GM18517 (cell line): ENCODE results near the gene FAM187B.

Source experiments
- ATAC-seq: cut with Tn5 transposase; IDR thresholded peaks from one replicate; pipeline ENCODE4 v1.9.1; 2021; ENCODE audit warnings: mild to moderate bottlenecking, moderate library complexity; ENCODE audit not compliant: unreplicated experiment

Gene FAM187B

DNA sequence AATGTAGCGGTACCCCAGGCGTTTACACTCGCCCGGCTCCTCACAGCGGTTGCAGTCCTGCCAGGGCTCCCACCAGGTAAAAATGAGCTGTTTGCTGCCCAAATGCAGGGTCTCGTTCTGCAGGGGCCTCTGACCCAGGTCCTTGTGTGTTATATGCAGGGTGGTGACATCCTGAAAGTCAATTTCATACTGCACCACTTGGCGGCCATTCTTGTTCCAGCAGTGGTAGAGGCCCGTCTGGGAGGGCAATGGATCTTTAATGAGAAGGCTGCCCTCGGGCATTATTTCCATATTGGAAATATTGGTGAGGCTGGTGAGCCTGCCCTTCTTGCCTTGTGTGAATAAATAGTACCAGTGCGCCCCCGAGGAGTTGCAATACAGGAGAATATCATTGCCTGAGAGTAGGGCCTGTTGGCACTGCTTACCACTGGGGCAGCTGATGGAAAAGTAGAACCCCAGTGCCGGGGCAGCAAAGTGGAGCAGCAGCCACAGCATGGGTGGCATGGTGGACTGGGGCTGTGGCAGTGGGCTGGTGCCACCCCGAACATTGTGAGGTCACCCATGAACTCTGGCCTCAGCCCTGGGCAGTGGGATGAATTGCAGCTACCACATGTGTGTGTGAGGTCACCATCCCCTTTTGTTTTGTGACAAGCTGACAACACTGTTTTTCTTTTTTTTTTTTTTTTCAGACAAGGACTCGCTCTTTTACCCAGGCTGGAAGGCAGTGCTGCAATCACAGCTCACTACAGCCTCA, at the start of gene FAM187B:
TSS of gene FAM187B (minus strand) at position 563 of the 754 bp plus-strand sequence. CDS start at position 504, 59 bp downstream.
- no peak for ATAC-seq

DNA sequence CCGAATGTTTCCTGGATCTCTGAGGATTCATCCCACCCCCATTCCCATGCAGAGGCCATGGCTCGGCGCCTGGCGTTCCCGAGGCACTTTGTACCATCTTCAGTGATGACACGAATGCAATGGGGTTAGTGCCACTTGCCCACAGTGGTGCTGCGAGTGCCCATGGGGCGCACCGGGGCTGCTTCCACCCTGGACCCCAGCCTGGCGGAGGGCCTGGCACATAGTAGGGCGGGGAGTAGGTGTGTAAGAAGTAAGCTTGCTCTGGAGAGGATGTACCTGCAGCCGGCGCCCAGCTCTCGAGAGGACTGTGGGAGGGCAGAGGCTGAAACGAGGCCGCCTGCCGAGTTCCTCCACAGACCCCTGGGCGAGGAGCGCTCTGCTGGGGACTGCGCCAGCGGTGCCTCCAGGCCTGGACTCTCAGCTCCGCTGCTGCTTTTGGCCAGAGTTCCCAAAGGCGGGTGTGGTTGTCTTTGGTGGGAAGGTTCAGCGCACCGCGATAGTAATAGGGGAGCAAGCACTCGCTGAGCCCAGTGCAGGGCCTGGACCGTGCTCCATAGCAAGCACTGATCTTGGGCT, 48.3 kb upstream of the FAM187B start:
- ATAC-seq = no peak

DNA sequence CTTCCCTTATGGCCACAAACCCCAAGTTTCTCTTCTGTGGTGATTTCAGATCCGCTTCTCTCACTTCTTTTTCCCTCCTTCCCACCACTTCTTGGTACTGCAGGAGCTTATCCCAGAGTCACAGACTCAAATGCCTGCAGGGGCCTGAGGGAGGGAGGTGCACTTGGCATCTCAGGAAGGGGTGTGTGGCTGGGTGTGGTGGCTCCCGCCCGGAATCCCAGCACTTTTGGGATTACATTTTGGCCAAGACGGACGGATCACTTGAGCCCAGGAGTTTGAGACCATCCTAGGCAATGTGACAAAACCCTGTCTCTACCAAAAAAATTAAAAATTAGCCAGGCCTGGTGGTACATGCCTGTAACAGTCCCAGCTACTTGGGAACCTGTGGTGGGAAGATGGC, 45.8 kb upstream of the FAM187B start:
- ATAC-seq = no peak

DNA sequence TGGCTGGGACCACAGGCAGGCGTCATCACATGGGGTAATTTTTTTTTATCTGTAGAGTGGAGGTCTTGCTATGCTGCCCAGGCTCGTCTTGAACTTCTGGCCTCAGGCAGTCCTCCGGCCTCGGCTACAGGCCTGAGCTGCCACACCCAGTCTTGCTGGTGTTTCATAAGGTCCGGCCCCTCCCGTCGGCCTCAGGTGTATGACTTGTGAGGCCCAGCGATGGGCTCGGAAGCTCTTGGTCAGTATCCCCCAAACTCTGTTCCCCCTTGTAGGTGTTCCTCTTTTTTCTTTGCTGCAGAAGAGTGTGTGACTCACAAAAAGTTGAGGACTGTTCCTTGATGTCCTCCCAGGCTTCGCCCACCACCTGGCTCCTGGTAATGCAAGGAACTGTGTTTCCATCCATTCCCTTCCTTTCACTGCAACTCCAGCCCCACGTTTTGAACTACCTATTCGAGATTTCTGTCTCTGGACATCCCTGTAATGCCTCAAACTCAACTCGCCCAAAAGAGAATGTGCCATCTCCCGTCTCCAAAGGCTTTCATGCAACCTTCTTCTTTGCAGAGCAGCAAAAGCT, 45.2 kb upstream of the FAM187B start:
- ATAC-seq = no peak

- ATAC-seq = no peak
Measured at GRCh38 chr19:35272954-35273649, 44.6 kb upstream of the FAM187B start.

GRCh38 chr19:35272122-35272719, 43.7 kb upstream of the FAM187B start:
- ATAC-seq = no peak

- no peak for ATAC-seq
Measured at GRCh38 chr19:35271546-35271945, 43.0 kb upstream of the FAM187B start.

DNA sequence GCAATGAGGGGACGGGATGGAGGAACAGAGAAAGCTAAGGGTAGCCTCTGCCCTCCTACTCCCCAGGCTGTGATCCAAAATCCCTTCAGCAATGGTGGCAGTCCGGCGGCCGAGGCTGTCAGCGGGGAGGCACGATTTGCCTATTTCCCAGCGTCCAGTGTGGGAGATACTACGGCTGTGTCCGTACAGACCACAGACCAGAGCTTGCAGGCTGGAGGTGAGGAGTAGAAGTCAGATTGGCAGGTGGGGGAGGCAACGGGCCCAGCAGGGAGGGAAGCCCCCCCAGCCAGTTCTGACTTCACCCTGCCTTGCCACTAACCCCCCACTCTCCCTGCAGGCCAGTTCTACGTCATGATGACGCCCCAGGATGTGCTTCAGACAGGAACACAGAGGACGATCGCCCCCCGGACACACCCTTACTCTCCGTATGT, 41.9 kb upstream of the FAM187B start:
- ATAC-seq = no peak

DNA sequence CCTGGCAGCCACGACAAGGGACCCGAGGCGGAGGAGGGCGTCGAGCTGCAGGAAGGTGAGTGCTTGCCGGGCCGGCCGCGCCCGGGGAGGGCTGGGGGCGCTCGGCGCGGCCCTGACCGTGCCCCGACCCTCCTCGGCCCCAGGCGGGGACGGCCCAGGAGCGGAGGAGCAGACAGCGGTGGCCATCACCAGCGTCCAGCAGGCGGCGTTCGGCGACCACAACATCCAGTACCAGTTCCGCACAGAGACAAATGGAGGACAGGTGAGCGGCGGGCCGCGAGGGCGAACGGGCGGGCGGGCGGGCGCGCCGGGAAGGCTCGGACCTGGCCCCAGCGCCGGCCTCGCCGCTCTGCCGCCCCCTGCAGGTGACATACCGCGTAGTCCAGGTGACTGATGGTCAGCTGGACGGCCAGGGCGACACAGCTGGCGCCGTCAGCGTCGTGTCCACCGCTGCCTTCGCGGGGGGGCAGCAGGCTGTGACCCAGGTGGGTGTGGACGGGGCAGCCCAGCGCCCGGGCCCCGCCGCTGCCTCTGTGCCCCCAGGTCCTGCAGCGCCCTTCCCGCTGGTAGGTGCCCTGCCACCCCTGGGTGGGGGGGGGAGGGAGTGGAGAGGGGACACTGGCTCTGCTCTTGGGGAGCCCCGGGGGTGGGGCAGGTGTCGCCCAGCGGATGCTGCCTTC, 41.0 kb upstream of the FAM187B start:
- ATAC-seq = peak; percentile 72

DNA sequence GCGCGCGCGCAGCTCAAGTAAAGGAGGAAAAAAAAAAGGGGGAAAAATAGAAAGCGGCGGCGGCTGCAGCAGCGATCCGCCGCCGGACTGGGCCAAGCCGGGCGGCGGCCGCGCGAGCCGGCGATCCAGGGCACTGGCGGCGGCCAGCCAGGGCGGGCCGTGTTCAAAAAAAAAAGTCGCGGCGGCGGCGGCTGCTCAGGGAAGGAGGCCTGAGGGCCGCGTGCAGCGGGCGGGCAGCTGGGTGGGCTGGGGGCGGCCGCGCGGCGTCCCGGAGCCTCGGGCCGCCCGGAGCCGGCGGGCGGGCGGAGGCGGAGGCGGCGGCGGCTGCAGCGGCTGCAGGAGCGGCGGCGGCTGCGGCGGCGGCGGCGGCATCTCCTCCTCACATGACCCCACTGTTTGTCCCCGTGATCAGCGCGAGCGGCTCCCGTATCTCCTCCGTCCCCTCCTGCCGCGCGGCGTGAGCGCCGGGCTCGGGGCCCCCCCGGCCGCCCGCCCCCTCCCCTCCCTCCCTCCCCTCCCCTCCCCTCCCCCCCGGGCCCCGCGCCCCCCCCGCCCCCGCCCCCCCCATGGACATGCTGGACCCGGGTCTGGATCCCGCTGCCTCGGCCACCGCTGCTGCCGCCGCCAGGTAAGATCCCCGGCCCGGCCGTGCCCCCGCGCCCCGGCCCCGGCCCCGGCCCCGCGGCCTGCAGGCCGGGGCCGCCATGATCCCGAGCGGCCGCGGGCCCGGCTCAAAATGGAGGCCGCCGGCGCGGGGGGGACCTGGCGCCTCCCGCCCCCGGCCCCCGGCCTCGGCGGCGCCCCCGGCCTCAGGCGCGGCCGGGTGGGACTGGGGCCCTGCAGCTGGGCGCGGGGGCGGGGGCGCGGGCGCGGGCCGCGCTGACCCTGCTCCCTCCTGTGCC, 40.2 kb upstream of the FAM187B start, which contains the start of gene USF2:
TSS of gene USF2 (plus strand) at position 427 of the 902 bp plus-strand sequence. CDS start at position 567, 140 bp downstream.
- ATAC-seq = peak; percentile 3

DNA sequence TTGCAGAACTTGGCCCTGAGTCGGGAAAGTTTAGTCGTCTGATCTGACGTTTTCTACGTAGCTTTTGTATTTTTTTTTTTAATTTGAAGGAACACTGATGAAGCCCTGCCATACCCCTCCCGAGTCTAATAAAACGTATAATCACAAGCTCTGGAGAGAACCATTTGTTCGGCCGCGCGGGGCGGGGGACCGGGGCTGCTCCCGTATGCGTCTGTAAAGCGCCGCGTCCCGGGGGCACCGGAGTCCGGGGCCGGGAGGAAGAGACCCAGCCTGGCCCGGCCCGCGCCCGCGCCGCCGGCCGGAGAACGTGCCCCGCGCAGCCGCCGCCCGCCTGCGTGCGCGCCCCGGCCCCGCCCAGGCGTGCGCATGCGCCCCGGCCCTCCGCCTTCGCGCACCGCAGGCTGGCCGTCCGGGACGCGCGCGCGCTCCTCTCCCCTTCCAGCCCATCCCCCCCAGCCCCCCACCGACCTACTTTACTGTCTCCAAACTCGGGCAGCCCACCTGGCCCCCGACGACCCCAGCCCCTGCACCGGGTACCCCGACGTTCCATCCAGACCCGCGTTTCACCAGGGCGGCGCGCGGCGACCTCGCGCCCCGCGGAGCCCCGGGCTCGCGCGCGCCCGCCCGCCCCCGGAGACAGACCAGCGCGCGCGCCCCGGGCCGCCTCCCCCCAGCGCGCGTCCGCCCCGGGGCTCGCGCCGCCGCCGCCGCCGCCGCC, 39.4 kb upstream of the FAM187B start:
- no peak for ATAC-seq

- ATAC-seq = no peak
Measured at GRCh38 chr19:35267353-35267817, 38.8 kb upstream of the FAM187B start.

DNA sequence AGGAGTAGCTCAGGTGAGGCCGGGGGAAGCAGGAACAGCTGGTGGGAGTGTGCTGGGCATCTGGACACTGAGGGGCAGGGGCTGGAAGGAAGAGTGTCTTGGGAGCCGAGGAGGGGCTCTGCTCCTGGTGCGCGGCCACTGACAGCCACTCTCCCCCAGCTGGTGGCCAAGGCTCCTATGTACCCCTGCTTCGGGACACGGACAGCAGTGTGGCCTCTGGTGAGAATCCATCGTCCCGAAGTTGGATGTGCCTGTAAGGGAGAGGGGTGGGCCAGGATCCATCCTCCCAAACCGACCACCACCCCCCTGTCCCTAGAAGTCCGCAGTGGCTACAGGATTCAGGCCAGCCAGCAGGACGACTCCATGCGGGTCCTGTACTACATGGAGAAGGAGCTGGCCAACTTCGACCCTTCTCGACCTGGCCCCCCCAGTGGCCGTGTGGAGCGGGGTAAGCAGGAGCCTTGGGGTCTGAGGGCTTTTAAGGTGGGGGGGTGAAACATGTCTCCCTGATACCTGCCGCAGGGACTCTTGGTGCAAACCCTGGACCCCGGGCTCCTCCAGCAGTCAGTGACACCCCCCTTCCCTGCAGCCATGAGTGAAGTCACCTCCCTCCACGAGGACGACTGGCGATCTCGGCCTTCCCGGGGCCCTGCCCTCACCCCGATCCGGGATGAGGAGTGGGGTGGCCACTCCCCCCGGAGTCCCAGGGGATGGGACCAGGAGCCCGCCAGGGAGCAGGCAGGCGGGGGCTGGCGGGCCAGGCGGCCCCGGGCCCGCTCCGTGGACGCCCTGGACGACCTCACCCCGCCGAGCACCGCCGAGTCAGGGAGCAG, 38.2 kb upstream of the FAM187B start:
- no peak for ATAC-seq

GRCh38 chr19:35265900-35266519, 37.5 kb upstream of the FAM187B start:
- ATAC-seq = no peak

DNA sequence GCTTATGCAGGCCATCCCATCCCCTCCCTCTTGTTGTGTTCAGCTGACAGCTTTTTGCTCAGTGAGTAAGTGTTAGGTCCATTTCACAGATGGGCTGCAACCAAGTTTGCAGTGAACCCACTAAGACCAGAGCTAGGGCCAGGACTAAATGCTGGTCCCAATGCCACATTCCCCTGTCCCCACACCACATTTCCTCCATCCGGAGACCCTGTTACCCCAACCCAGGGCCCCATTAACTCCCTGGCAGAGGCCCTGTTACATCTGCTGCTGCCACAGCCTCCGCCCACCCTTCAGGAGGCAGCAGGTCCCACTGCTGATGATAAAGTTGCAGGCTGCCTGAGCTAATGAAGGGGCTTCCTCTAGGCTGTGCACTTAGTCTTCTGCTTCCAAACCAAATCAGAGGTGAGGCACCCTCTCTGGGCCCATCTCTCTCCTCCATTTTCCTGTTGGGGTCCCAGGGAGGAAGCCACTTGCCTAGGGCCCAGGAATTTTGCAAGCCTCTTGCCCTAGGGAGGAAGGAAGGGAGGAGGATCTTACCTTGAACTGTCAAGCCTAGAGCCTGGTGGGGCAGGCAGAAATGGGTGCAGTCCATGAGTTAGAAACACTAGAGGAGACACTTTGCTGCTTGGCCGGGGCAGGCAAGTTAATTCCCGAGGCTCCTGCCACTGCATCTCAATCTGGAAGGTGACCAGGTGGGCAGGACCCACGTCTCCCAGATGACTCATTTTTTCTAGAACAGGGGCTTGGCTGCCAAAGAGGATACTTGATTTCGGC, 36.8 kb upstream of the FAM187B start:
- no peak for ATAC-seq

DNA sequence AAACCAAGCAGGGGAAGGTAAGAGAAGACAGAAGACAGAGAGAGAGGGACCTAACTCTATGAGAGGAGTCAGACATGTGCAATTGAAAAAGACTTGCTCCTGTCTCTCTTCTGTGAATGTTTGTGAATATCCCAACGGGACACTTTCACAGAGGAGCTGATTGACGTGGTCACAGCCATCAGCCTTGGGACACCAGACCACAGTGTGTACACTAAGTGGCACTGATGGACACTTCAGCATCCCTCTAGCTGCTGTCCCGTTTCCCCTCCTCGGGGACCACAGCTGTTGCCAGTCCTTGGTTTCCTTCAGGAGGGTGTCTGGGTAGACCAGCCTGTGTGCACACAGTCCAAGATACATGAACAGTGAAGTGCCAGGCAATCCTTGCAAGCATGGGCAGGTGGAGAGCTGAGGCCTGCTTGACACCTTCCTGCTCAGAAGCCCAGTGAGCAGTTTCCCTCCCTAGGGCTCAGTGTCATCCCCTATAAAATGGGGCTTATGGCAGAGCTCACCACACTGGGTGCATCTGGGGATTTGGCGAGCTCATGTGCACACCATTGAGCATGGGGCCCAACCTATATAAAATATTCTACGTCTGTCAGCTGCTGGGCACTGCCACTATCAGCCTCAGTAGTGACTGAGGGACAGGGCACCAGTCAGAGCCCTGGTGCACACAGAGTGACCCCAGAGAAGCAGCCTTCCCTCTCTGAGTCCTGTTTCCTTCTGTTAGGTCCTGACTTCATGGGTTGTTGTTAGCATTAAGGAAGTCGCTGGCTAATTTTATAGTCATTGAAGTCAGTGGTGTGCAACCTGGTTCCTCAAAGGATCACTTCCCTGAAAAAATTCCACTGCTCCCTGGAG, 36.0 kb upstream of the FAM187B start:
- ATAC-seq = no peak
